MM.1S (cell line): ENCODE measurements around the gene GNAS.
"Not testable (repeated sequence)": the region's sequence is repeated elsewhere in the genome, so short reads cannot be mapped to it uniquely, and the experiment has no call there.

ENCODE experiments used
- DNase-seq: peaks from one replicate; pipeline ENCODE4 v3.0.0-alpha.2; 2015
- H2AFZ ChIP-seq: fragments of 300-600 bp; sonication (generic); 2 replicates; pipeline ENCODE4 v1.6.0; 2016; ENCODE audit warnings: antibody characterized with exemption, low read length
- H3F3A ChIP-seq: fragments of 300-600 bp; sonication (generic); 2 replicates; pipeline ENCODE4 v1.6.1; 2016; ENCODE audit warnings: mild to moderate bottlenecking, antibody characterized with exemption, low read length, moderate library complexity, mixed read lengths; ENCODE audit not compliant: insufficient read depth
- H3K27ac ChIP-seq: fragments of 300-600 bp; sonication (generic); 2 replicates; pipeline ENCODE4 v1.5.1; 2016; ENCODE audit warnings: mild to moderate bottlenecking, low read length
- H3K27me3 ChIP-seq: fragments of 300-600 bp; sonication (generic); replicated peaks from 2 replicates; pipeline ENCODE4 v1.6.0; 2016; ENCODE audit warnings: low read length; ENCODE audit not compliant: insufficient read depth
- H3K36me3 ChIP-seq: fragments of 300-600 bp; sonication (generic); replicated peaks from 2 replicates; pipeline ENCODE4 v1.6.1; 2016; ENCODE audit warnings: mild to moderate bottlenecking, low read length, mixed read lengths; ENCODE audit not compliant: insufficient read depth
- H3K4me1 ChIP-seq: fragments of 300-600 bp; sonication (generic); 2 replicates; pipeline ENCODE4 v1.6.1; 2016; ENCODE audit warnings: low read length, mixed read lengths
- H3K4me2 ChIP-seq: fragments of 300-600 bp; sonication (generic); 2 replicates; pipeline ENCODE4 v1.6.0; 2016; ENCODE audit warnings: low read depth, low read length
- H3K4me3 ChIP-seq: fragments of 300-600 bp; sonication (generic); 2 replicates; pipeline ENCODE4 v1.5.1; 2016; ENCODE audit warnings: low read length, mixed read lengths
- H3K79me2 ChIP-seq: fragments of 300-600 bp; sonication (generic); 2 replicates; pipeline ENCODE4 v1.6.1; 2016; ENCODE audit warnings: mixed run types, low read length, mixed read lengths
- H3K9ac ChIP-seq: fragments of 300-600 bp; sonication (generic); 2 replicates; pipeline ENCODE4 v1.6.1; 2016; ENCODE audit warnings: low read length, mixed read lengths
- H3K9me2 ChIP-seq: fragments of 300-600 bp; sonication (generic); replicated peaks from 2 replicates; pipeline ENCODE4 v1.6.1; 2016; ENCODE audit warnings: mild to moderate bottlenecking, low read length, mixed read lengths; ENCODE audit not compliant: insufficient read depth
- H3K9me3 ChIP-seq: fragments of 300-600 bp; sonication (generic); replicated peaks from 2 replicates; pipeline ENCODE4 v1.6.1; 2016; ENCODE audit warnings: mild to moderate bottlenecking, low read length, mixed read lengths; ENCODE audit not compliant: insufficient read depth
- H4K20me1 ChIP-seq: fragments of 300-600 bp; sonication (generic); 2 replicates; pipeline ENCODE4 v1.6.1; 2016; ENCODE audit warnings: mild to moderate bottlenecking, low read length, moderate library complexity, mixed read lengths; ENCODE audit not compliant: insufficient read depth
- CTCF ChIP-seq: fragments of 300-600 bp; sonication (generic); IDR thresholded peaks from 2 replicates; pipeline ENCODE4 v1.5.1; 2016; ENCODE audit warnings: antibody characterized with exemption, low read length, mixed read lengths
- EZH2 ChIP-seq: fragments of 300-600 bp; sonication (generic); optimal IDR thresholded peaks from 2 replicates; pipeline ENCODE3; 2017; ENCODE audit warnings: low read depth, mild to moderate bottlenecking, antibody characterized with exemption, low read length, mixed read lengths
- EZH2phosphoT487 ChIP-seq: fragments of 300-600 bp; sonication (generic); IDR thresholded peaks from 2 replicates; pipeline ENCODE4 v1.6.1; 2018; ENCODE audit warnings: antibody characterized with exemption, low read length

GNAS gene

GRCh38 chr20:58945965-58946631, 93.6 kb downstream of the GNAS start:
- no peak overlapping the region for H2AFZ ChIP-seq
- no peaks in the 10 kb centered on the region for H3K9me2 ChIP-seq
- H3K4me2 ChIP-seq = no peak overlapping the region
- H3K4me1 ChIP-seq = 0 out of 2 replicates have a peak, but pooled peaks cover 4% of the 10 kb centered on the region
- H3K9ac ChIP-seq = no peak overlapping the region
- no peak overlapping the region for H3K4me3 ChIP-seq
- H4K20me1 ChIP-seq = no peaks in the 10 kb centered on the region
- no peaks in the 10 kb centered on the region for H3K27me3 ChIP-seq
- no peaks in the 10 kb centered on the region for H3K9me3 ChIP-seq
- TF ChIP-seq CTCF (no peak), EZH2phosphoT487 (no peak), EZH2 (no peak)
- no peaks in the 10 kb centered on the region for H3K36me3 ChIP-seq
- DNase-seq = no peak
- H3F3A ChIP-seq = no peaks in the 10 kb centered on the region
- no peak overlapping the region for H3K27ac ChIP-seq
- no peaks in the 10 kb centered on the region for H3K79me2 ChIP-seq

GRCh38 chr20:58947797-58948388, 95.4 kb downstream of the GNAS start:
- not testable (repeated sequence) for H2AFZ ChIP-seq, H3K9me2 ChIP-seq, H4K20me1 ChIP-seq, H3K27ac ChIP-seq, H3K9ac ChIP-seq, H3K4me3 ChIP-seq, H3F3A ChIP-seq, H3K9me3 ChIP-seq, H3K4me2 ChIP-seq, H3K36me3 ChIP-seq, DNase-seq, H3K79me2 ChIP-seq, H3K27me3 ChIP-seq, H3K4me1 ChIP-seq

- Histone ChIP-seq H3K4me3 (no peak overlapping the region), H3K9me3 (no peaks in the 10 kb centered on the region), H3K9me2 (no peaks in the 10 kb centered on the region), H2AFZ (no peak overlapping the region), H3K36me3 (no peaks in the 10 kb centered on the region), H4K20me1 (no peaks in the 10 kb centered on the region), H3F3A (no peaks in the 10 kb centered on the region), H3K27me3 (no peaks in the 10 kb centered on the region), H3K4me2 (no peak overlapping the region), H3K4me1 (0 out of 2 replicates have a peak, but pooled peaks cover 4% of the 10 kb centered on the region), H3K27ac (no peak overlapping the region), H3K9ac (no peak overlapping the region), H3K79me2 (no peaks in the 10 kb centered on the region)
- no peak for DNase-seq
- TF ChIP-seq EZH2 (no peak), EZH2phosphoT487 (no peak)
Observed at GRCh38 chr20:58950603-58951002, 98.1 kb downstream of the GNAS start.

- Histone ChIP-seq H3K27me3 (no peaks in the 10 kb centered on the region), H4K20me1 (no peaks in the 10 kb centered on the region), H3K27ac (no peak overlapping the region), H3K36me3 (no peaks in the 10 kb centered on the region), H3K4me2 (no peak overlapping the region), H3K4me3 (no peak overlapping the region), H3K4me1 (no peaks in the 10 kb centered on the region), H2AFZ (no peak overlapping the region), H3F3A (no peaks in the 10 kb centered on the region), H3K9me3 (no peaks in the 10 kb centered on the region), H3K9me2 (no peaks in the 10 kb centered on the region), H3K9ac (no peak overlapping the region), H3K79me2 (no peaks in the 10 kb centered on the region)
- DNase-seq = no peak
- no peak for TF ChIP-seq CTCF
- TF ChIP-seq EZH2 = no peak
- no peak for TF ChIP-seq EZH2phosphoT487
Observed at GRCh38 chr20:58953050-58953449, 100.5 kb downstream of the GNAS start.
